Measurements from ENCODE around the gene SF3B6. TPM values are rescaled to one million over a fixed set of nuclear protein-coding genes. Genes with fewer than 3 reads are reported as not detected.
A peak's percentile ranks its signal among the peaks of the same experiment; 100 is the strongest.

The SF3B6 gene
- total and polyA plus RNA-seq, 2 donors (not counting 3 experiments of a cell fraction or from before 2014, with no cell fraction given): 105 to 150 TPM

- Histone ChIP-seq H3K9me1 (replicated peaks; ENCODE audit: control insufficient read depth, extremely low read depth, insufficient read depth, low read length) (no peaks in the 10 kb centered on the region), H3K27ac (ENCODE audit: insufficient read depth, low read depth, low read length) (no peak overlapping the region), H3K79me2 (ENCODE audit: control insufficient read depth, insufficient read depth, low read length) (peaks cover 18% of the 10 kb centered on the region), H3K4me2 (ENCODE audit: insufficient read depth, low read length) (peak overlapping the region; percentile 60), H3K9me3 (replicated peaks; ENCODE audit: control insufficient read depth, insufficient read depth, low read length) (no peaks in the 10 kb centered on the region), H3K9ac (replicated peaks; ENCODE audit: extremely low read depth, insufficient read depth, low read length) (peak overlapping the region; percentile 64), H3K36me3 (ENCODE audit: control insufficient read depth in 2 of 2, extremely low read depth in 1 of 2, insufficient read depth in 2 of 2, low read length in 2 of 2) (no peaks in the 10 kb centered on the region), H2AFZ (ENCODE audit: low read depth, low read length) (peak overlapping the region; percentile 77), H3K4me3 (replicated peaks in 1 of 3; ENCODE audit: insufficient read depth in 1 of 3, low read depth in 1 of 3, low read length in 3 of 3) (peak overlapping the region; percentile 75 to 93 (median 77)), H3K27me3 (ENCODE audit: control insufficient read depth in 2 of 2, insufficient read depth in 2 of 2, low read length in 2 of 2) (no peaks in the 10 kb centered on the region), H3K4me1 (ENCODE audit: control insufficient read depth, extremely low read depth, insufficient read depth, low read length) (peaks cover 23% of the 10 kb centered on the region), H4K20me1 (replicated peaks; ENCODE audit: control insufficient read depth, extremely low read depth, insufficient read depth, low read length) (no peaks in the 10 kb centered on the region)
- FAIRE-seq (no peak), DNase-seq (ENCODE audit: low read depth, low spot score) (no peak)
- no TSS peak for BruUV-seq (replicated peaks)
- dilution Hi-C loops (cut with MboI; ENCODE audit: extremely low pct_ligation_motif_present, low sequenced_read_pairs): no loop called here
- CTCF ChIA-PET: interaction anchor here (0.8 to 1.2 kb wide), 2 partner anchors 35 to 122 kb away, joined by 4 to 5 read pairs; partner anchors contain the start of genes ATAD2B and TP53I3
- TF ChIP-seq MYC (IDR thresholded peaks at IDR 0.05; ENCODE audit: low read depth, low read length): no peak
- no peak for TF ChIP-seq CTCF (IDR thresholded peaks at IDR 0.05; ENCODE audit: extremely low read depth in 1 of 2, insufficient read depth in 1 of 2, low read depth in 1 of 2, low read length in 2 of 2)
- TF ChIP-seq JUN (IDR thresholded peaks at IDR 0.05; ENCODE audit: borderline replicate concordance, insufficient read depth, insufficient read length, low read depth): no peak
- no peak for TF ChIP-seq POLR2A (IDR thresholded peaks at IDR 0.05; ENCODE audit: low read depth, low read length)
- no peak for TF ChIP-seq GATA2 (IDR thresholded peaks at IDR 0.05; ENCODE audit: insufficient read depth, insufficient read length, low read depth, low read length)
- TF ChIP-seq MAX (IDR thresholded peaks at IDR 0.05; ENCODE audit: insufficient read depth, insufficient read length): no peak
- no peak for TF ChIP-seq FOS (IDR thresholded peaks at IDR 0.05; ENCODE audit: borderline replicate concordance, insufficient read depth, low read length)
- TF ChIP-seq EZH2 (IDR thresholded peaks at IDR 0.05; ENCODE audit: borderline replicate concordance, low read depth, low read length, severe bottlenecking): no peak
- TF ChIP-seq POLR2AphosphoS5 (IDR thresholded peaks at IDR 0.05; ENCODE audit: insufficient read depth, low read depth, low read length): no peak
- POLR2A ChIA-PET: interaction anchor here (0.6 kb wide), 1 partner anchor 117 kb away, joined by 4 read pairs; no protein-coding TSS in a partner anchor
- intact Hi-C loops (cut with micrococcal nuclease): no loop called here
Observed at GRCh38 chr2:24048769-24049484, 27.2 kb downstream of the SF3B6 start.

All from endothelial cell of umbilical vein (primary cell).